ENCODE measurements around the gene ESR2. TPM values are rescaled to one million over a fixed set of nuclear protein-coding genes. Genes with fewer than 3 reads are reported as not detected.
"Not testable (repeated sequence)": the region's sequence is repeated elsewhere in the genome, so short reads cannot be mapped to it uniquely, and the experiment has no call there.

ESR2 gene
- polyA plus RNA-seq, 4 donors: 0.51 to 0.91 (median 0.84) TPM

DNA sequence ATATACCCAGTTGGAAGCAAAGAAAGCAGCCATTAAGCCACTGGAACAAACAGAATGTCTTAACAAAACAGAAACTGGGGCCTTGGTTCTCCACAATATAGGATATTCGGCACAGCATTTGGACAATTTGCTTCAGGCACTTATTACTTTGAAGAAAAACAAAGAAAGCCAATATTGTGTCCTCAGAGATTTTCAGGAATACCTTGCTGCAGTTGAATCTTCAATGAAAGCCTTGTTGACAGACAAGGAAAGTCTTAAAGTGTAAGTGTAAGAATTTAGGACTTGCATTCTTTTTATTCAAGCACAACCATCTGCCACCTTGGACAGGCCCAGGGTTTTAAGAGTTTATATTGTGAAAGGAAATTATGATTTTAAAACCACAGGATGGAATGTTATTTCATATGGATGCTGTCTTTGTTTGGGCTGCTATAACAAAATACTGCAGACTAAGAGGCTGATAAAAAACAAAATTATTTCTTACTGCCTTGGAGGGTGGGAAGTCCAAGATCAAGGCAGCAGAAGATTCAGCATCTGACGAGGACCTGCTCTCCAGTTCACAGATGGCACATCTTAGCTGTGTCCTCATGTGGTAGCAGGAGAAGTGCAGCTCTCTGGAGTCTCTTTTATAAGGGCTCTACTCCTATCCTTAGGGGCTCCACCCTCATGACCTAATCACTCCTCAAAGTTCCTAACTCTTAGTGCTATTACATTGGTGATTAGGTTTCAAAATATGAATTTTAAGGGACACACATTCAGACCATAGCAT is 244.4 kb downstream of the ESR2 start:
- no peak for DNase-seq (ENCODE audit: low read depth in 4 of 4, low spot score in 3 of 4)

GRCh38 chr14:64045091-64045490 is 249.1 kb downstream of the ESR2 start:
- DNase-seq (ENCODE audit: low read depth in 4 of 4, low spot score in 3 of 4): no peak

DNA sequence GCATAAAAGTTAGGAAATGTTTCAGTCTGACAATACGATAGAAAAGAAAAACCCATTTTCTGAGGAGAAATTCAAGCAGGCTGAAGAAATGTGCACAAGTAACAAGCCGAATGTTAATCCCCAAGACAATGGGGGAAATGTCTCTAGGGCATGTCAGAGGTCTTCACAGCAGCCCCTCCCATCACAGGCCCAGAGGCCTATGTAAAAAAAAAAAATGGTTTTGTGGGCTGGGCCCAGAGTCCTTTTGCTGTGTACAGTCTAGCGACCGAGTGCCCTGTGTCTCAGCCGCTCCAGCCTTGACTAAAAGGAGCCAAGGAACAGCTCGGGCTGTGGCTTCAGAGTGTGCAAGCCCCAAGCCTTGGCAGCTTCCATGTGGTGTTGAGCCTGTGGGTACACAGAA is 250.9 kb downstream of the ESR2 start:
- DNase-seq (ENCODE audit: low read depth in 4 of 4, low spot score in 3 of 4): not testable (repeated sequence)

GRCh38 chr14:64040044-64040443 is 254.1 kb downstream of the ESR2 start:
- no peak for DNase-seq (ENCODE audit: low read depth in 4 of 4, low spot score in 3 of 4)

DNA sequence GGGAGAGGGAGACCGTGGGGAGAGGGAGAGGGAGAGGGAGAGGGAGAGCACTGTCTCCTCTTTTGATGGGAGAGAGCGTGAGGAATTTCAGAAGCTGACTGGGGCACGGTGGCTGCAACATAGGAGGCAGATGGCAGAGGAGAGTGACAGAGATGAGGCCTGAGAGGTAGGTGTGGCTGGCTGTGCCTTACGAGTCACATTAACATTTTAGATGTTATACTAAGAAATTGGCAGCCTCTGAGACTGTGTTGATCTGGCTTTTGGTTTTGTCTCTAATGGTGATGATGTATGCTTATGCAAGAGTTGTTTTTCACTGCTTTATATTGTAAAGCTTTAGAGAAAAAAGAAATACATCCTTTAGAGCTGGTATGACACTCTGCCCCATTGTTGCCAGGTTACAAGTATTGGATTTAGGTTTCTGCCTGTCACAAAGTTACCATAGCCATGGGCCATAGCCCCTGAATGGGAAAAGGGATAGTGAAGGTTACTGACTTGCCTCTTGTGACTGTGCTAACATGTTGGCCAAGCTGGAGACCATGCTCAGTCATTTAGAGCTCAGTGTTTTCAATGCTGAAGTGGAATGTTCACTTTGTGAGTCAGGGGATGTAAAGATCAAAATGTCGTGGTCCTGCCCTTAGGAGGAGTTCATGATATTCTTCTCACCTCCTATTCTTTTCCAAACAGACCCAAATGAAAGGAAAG is 255.2 kb downstream of the ESR2 start:
- no peak for DNase-seq (ENCODE audit: low read depth in 4 of 4, low spot score in 3 of 4)

GRCh38 chr14:64037869-64038745 is 256.1 kb downstream of the ESR2 start:
- DNase-seq (ENCODE audit: low read depth in 4 of 4, low spot score in 3 of 4): not testable (repeated sequence)

DNA sequence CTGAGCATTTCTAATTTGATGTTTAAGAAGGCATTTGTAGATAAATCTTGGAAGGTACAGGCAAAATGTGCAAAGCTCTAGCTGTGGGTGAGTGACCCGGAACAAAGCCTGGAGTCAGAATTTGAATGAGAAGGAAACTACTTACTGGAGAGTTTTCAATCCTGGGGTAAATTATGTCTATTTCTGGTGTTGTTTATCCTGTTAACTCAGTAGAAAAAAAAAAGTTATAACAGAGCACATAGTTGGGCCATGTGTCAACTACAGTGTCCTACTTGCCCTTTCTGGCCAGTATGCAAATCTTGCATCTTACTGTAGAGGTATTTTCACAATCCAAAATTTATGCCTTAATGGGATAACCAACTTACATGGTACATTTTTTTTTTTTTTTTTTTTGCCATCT is 259.0 kb downstream of the ESR2 start:
- no peak for DNase-seq (ENCODE audit: low read depth in 4 of 4, low spot score in 3 of 4)

Other genes starting within 250 kb of the ESR2 start
- 10 to 100 TPM; 73.8 to 89.5 (median 88.3) TPM for gene MTHFD1, start 94.0 kb upstream of the ESR2 start, polyA plus RNA-seq (ENCODE audit: insufficient read length in 4 of 4)
- gene AKAP5, start 171.1 kb upstream of the ESR2 start, polyA plus RNA-seq (ENCODE audit: insufficient read length in 4 of 4): 1 to 10 TPM; 6.1 to 9.1 (median 7.0) TPM
- 10 to 100 TPM in 1 of 4 donors, 1 to 10 TPM in 3; 8.9 to 10.6 (median 9.8) TPM for gene ZBTB25, start 209.5 kb upstream of the ESR2 start, polyA plus RNA-seq (ENCODE audit: insufficient read length in 4 of 4)
- gene ZBTB1, start 210.4 kb upstream of the ESR2 start, polyA plus RNA-seq (ENCODE audit: insufficient read length in 4 of 4): 10 to 100 TPM; 52.0 to 73.9 (median 65.8) TPM
- gene HSPA2, start 246.4 kb upstream of the ESR2 start, polyA plus RNA-seq (ENCODE audit: insufficient read length in 4 of 4): 10 to 100 TPM; 20.0 to 24.8 (median 22.6) TPM